Fibroblast of lung (primary cell): ENCODE measurements around the gene ABCB8.

Experiments used
- CTCF ChIP-seq, 2 donors: IDR thresholded peaks in 1 of 2; conservative IDR thresholded peaks in 1 of 2; 1 replicate in 1 of 2; 2 replicates in 1 of 2; pipeline ENCODE4 v1.5.1; 2011 to 2012; ENCODE audit warnings: low read length in 2 of 2, control low read depth in 1 of 2, inconsistent platforms in 1 of 2, low read depth in 1 of 2, mild to moderate bottlenecking in 1 of 2
- EZH2 ChIP-seq: IDR thresholded peaks from 2 replicates; pipeline ENCODE4 v1.5.1; 2012; ENCODE audit warnings: low read length, control low read depth, mild to moderate bottlenecking; ENCODE audit errors: missing control alignments

- TF ChIP-seq CTCF (conservative IDR thresholded peaks at IDR 0.05 in 1 of 2, IDR thresholded peaks at IDR 0.05 in 1 of 2; ENCODE audit: low read depth in 1 of 2, low read length in 2 of 2) = no peak
- no peak for TF ChIP-seq EZH2
These were observed 33.2 kb downstream of the ABCB8 start for GRCh38 chr7:151061213-151062110.
